T-helper 22 cell (primary cell): ENCODE data around the gene DIAPH3.

Experiments used
- DNase-seq: peaks from one replicate; pipeline ENCODE4 v3.0.0-alpha.2; 2020; ENCODE audit warnings: low read depth

The DIAPH3 gene

DNA sequence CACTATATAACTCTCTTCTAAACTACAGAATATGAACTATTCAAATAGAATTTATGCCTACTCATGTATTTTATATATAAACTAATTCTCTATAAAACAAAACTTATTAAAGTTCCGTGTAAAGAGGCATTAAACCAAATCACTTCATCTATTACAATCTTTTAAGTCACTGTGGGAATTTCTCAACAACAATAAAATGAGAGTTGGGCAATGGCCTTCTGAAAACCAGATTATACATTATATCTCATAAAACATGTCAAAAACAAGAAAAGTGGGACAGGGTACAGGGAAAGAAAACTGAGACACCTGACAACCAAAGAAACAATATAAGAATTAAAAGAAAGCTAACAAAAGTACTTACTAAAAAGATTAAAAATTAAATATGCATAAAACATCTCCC is 145.2 kb downstream of the DIAPH3 start:
- no peak for DNase-seq

DNA sequence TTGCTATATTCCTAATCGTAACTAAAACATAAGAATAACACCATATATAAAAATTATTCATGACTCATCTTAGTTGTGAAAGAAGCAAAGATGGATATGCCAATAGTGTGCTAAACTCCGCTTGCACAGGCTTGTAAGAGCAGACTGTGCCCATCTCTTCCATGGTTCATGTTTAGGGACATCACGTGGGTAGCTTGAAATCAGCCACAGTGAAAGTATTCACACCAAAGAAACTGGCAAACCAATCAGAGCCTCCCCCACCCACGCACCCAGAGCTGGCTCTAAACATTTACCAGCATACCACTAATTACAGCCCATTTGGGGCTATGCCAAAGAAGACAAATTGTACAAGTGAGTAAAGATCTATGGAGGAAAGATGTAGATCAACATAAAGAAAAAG is 147.5 kb downstream of the DIAPH3 start:
- DNase-seq = no peak

DNA sequence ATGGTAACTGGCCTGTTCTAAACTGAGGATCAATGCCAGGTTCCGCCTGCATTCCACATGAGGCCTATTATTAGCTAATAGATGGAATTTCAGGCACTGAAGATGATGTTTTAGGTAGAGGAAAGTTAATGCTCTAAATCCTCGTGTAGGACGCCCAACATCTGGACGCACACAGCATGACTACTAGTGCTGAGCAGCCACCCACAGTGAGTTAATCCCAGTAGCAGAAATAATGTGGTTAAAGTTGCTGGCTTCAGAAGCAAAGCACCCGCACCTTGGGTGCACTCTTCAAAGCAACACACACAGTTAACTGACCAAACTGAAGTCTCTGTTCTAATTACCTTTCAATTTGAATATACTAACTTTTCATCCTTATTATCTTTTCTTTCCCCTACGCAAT is 150.6 kb downstream of the DIAPH3 start:
- no peak for DNase-seq

DNA sequence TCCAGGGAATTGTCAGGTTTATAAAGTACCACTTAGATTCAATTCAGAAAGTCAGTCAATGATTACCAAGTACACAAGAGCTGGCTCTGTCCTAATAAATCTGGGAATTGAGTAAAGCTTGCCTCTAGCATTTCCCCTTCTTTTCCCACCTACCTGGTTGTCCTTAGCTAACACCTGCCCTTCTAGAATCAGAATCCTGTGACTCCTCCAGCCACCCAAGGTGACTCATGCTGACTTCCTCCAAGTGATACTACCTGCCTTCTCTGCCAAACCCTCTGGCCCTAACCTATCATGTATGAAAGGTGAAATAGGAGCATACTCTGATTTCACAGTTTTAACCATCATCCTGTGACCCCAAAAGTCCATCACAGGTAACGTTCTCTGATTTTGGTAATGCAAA is 151.2 kb downstream of the DIAPH3 start:
- no peak for DNase-seq

DNA sequence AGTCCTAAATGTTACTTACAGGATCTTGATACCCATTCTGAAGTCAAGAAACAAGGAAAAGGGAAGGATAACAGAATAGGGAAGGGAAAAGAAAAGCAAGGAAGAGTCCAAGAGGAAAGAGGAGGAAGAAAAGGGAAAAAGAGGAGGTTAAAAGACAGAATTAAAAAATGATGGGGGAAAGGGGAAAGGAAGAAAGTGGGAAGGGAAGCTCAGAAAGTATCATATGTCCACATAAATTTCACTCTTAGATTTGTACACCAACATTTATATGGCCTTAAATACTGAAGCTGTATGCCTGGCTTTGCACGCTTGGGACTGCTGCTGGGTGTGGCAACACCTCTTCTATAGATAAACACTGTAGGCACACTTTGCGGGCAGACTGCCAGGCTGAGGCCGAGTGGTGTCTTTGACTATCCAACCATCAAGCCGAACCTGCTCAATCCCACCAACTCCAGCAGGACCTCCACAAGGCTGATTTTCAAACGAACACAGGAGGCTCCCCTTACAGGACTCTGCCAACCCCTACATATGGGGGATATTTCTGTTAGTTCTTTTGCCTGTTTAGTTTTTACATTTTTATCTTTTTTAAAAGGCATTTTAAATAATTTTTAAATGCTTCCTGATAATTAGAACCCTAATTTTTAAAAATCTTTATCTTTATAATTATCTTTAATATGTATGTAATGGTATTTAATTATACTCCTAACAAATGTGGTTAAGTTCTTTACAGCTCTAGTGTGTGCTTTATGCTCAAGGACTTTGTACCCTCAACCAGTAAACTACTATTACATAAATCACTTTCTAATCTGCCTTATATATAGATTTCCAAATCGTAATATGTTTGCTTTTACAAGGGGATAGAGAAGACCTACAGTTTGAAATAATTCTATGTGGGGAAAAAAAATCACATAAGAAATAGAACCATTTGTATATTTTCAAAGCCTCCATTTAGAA is 154.2 kb downstream of the DIAPH3 start:
- DNase-seq = no peak

DNA sequence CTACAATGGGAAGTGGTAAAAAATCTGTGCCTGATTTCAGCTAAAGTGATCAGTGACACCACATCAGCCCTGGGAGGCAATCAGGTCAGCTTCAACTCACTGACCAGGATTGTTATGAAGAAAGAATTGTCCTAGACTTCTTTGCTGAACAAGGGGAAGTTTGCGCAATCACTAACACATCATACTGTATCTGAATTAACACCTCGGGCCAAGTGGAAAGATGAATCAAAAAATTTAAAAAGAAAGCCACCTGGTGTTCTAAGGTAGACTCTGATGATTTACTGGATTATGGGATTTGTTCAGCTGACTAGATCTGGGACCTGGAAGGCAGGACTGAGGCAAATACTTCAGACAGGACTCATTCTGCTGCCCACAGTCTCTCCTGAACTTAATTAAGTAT is 161.8 kb downstream of the DIAPH3 start:
- no peak for DNase-seq

DNA sequence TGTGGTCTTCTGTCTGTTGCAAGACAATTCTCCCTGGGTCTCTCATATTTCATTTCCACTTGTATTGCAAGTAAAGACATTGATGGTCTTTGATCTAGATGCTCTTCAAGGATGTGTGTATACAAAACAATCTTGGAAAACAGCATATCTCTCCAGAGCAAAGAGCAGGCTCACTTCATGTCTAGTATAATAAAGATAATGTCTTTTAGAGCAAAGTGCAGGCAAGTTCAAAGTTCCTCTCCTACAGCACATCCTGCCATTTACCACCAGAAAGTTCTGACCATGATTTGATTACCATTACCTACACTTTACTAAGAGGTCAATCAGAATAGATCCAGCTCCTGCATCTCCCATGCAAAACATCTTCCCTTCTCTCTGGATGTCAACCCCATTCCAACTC is 162.8 kb downstream of the DIAPH3 start:
- no peak for DNase-seq

DNA sequence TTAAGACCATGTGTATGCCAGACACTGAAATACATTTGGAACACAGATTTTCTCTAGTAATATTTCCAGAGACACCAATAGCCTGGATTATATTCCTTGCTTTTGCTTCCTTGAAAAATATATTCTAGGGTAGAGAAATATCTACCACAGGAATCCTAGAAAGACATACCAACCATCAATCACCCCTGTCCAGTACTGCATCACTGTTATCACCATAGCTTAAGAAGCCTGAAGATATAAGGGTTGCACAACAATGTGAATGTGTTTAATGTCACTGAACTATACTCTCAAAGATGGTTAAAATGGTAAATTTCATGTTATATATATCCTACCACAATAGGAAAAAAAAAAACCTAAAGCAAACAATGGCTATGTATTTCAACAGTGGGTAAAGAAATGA is 163.6 kb downstream of the DIAPH3 start:
- no peak for DNase-seq

DNA sequence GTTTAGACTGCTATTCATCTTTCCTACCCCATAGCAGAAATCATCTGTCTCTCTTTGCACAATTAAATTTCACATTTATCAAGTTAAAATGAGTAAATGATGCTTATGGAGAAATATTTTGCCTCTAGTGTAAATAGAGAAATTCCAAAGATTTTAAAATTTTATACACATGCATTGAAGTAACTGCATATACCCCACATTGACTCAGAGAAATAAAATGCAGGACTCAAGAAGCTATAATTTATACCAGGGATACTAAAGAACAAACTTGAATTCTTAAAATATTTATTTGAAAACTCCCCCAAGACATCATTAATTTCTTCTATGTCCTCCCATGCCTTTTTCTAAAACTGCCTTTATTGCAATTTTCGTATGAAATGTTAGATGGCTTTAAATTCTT is 165.8 kb downstream of the DIAPH3 start:
- no peak for DNase-seq

DNA sequence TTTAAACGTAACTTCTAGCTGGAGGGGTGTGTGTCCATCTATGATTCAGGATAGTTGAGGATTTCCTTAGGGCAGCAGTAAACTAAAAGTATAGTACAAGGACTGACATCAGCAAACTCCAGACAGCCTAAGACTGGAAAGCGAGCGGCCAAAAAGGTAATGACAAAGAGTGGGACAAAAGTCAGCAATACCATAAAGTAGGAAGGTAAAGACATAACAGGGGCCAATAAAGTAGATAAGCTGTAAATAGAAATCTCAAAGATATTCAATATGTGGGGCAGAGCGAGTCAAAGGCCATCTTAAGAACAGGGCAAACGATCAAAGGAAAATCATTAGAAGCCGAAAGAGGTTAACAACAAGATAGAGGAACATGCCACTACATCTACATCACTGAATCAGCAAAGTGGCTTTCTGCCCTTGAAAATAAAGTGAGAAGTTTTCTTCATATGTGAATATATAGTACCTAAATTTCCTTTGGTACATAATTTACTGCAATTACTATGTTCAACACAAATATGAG is 167.2 kb downstream of the DIAPH3 start:
- DNase-seq = no peak

DNA sequence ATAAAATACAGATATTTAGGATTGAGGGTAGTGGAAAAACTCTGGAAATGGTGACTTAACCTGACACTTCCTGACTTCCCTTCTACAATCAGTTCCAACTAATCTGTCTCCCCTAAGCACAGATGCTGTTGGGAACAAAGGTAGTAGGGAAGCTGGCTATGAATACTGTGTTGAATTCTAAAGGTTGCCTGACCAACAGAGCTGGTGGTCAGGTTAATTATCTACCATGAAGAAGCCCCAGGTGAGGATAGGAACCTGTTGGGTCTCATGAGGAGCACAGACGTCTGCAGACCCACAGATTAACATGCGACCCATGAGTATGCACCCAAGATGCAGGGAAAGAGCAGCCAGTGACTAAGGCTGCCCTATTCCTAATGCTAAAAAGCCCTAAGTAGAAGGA is 172.3 kb downstream of the DIAPH3 start:
- no peak for DNase-seq

DNA sequence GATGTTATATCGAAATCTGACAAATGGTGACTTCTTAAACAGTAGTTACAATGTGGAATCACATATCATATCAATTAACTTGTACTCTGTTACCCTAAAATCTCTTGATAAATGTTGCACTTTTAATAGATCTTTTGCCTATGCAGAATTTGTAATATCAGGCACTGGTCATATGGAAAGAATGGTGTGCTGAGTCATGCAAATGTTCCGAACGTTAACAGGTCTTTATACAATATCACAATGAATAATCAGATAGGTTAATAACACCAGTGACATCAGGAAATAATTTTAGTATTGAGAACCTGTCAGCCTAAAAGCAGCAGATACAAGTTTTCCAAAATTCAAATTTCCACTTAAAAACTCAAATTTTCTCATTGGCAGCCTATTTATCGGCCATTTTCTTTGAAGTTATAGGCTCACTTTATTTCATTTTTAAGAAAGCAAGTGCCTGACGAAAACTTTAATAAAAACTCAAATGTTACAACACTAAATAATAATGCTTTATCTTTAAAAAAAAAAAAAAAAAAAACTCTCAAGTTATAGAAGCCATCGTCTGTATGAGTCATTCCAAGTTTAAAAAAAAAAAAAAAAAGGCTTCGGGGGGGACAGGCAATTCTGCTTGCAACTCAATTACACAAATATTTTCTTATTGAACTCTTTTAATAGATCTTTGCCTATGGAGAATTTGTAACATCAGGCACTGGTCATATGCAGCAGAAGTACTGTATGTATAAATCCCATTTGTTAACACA is 180.9 kb downstream of the DIAPH3 start:
- no peak for DNase-seq

DNA sequence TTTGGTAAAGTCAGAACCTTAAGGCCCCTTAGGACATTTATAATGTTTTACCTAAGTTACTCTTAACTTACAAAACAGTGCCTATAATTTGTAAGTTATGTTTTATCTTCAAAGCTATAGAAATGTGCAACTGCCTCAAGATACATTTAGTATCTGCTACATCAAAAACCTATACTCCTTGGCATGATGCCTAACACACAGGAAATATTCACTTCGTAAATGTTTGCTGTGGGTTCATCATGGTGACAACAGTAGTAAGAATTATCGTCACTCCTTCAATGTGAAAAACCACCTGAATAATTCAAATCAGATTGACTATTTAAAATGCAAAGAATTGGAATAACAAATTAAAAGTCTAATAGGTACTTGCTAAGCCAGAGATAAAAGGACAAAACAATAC is 184.1 kb downstream of the DIAPH3 start:
- DNase-seq = no peak

DNA sequence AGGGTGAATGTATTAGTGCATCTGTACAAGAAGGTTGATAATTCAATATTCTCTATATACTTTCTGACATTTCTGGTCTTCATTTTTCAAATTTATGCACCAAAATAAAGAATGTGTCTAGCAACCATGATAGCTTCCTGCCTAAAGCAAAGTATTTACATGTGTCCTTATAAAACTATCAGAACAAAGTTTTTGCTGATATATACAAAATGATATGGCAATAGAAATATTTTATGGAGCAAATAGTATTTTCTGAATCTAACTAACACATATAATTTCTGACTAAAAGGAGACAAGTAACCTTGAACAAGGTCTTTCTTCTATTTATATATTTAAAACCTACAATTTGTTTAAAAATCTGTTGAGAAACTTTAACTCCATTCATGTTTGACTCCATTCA is 184.9 kb downstream of the DIAPH3 start:
- DNase-seq = no peak

DNA sequence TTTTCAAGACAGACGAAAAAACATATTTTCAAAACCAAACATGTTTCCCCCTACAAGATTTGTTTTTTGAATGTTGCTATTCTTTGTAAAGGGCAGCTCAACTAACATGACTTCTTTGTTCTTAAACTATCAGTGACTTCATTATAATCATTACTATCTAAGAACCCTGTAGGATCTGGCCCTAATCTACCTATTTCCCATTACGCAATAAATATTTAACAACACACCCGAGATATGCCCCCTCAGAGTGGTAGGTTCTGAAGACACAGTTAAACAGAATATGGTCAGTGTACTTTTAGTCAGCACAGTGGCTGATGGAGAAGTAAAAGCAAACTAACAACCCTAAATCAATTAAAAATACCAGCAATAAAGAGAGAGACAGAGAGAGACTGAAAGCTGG is 186.9 kb downstream of the DIAPH3 start:
- DNase-seq = no peak

DNA sequence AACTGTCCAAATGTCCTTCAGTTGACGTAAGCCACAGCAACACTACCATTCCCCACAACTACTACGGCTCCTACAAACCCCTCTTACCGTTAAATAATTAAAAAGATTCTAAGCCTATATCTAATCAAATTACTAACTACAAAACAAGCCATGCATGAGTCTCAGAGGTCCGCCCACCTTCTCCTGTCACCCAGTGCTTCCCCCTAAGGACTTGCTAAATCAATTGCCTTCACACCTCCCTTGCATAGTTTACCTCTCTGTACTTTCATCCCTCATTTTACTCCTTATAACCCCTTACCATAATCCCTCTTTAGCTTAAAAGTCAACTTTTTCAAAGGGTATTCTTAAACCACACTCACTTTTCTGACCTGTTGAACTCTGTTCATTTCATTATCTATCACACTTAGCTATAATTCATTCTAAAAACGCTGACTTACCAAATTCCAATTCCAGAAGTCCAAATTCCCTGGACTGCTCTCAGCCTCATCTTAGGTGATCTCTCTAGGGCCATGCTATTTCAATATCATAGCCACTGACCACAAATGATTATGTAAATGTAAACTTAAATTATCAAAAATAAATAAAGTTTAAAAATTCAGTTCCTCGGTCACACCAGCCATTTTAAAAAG is 187.8 kb downstream of the DIAPH3 start:
- no peak for DNase-seq

DNA sequence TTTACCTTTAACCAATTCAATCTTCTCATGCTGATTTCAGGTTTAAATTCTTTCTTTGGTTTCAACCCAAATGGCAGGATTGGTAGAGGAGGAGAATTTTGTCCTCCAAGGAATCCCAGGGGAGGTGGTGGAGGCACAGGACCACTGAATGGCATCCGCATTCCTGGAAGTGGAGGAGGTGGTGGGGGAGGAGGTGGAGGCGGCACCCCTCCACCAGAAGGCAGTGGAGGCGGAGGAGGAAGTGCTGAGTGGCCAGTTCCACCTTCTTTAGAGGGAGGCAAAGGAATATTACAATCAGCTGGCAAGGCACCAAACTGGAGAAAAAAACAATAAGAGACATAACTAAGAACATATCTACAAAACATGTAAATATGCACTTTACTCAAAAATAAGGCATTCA is 192.9 kb downstream of the DIAPH3 start:
- DNase-seq = no peak

DNA sequence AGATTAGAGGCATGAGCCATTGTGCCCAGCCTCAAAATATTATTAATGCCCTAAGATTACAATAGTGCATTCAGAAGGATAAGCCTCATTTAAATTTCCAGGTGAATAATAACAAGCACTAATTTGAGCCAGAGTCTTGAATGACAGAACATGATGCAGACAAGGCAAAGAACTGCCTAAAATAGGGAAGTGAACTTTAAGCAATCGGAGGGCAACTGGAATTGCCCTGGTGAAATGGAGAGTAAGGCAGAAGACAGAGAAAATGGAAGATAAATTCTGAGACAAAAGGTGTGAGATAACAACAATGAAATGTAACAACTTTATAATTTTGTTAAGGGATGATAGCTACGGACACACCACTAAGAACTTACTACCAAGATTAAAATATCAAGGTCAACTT is 199.9 kb downstream of the DIAPH3 start:
- DNase-seq = no peak

DNA sequence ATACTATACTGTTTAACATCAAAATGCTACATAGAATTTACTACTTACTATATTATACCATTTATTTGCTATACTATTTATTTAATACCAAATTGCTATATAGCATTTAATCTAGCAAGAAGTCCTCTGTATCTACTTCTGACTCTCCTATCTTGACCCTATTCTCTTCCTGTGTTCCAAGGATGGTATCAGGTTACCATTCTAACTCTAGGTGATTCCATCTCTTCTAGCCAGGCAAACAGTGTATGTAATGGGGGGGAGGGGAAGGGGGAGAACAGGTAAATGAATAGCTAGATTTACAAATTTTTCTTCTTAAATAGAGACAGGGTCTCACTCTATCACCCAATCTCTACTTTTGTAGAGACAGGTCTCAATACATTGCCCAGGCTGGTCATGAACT is 200.3 kb downstream of the DIAPH3 start:
- no peak for DNase-seq

DNA sequence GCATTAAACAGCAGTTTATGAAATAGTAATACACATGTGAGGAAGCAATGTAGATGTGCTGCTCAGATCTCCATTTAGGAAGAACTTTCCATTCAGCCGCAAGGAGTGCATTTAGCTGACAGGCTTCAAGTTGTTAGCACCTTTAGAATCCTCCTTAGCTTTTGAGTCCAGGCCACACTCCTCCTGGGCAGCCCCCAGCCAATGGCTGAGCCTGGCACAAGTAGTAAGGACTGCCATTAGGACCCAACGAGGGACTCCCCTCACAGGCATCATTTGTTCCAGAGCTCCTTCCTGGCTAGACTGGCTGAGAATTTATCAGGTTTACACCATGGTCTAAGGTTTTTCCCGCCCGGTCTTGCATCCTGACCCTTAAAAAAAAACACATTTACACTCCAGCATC is 201.4 kb downstream of the DIAPH3 start:
- no peak for DNase-seq

DNA sequence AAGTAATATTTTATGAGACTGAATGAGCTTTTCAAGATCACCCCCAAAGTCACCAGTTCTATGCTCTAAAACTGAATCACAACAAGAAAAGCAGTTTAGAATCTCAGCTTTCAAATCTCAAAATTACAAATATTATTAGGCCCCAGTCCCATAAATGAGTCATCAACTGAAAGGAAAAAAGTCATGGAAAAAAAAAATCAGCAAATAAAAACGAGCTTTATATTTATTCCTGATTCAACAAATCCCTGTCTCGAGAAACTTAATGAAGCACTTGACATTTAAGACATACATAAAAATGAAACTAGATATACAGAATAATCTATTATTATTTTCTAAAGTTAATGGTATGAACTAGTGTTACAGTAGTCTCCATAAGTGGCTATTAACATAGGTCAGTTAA is 203.0 kb downstream of the DIAPH3 start:
- DNase-seq = no peak

DNA sequence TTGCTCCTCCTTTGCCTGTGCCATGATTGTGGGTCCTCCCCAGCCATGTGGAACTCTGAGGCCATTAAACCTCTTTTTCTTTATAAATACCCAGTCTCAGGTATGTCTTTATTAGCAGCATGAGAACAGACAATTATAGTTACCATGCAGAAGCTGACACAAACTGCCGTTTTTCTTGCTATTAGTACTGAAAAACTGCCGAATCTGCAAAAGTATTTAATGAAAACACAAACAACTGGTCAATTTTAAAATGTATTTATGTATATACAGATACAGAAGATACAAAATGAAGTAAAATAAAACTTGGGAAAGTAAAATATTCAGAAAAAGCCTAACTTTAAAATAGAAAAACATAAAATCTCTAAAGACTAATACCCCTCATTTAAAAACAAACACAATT is 206.3 kb downstream of the DIAPH3 start:
- no peak for DNase-seq

DNA sequence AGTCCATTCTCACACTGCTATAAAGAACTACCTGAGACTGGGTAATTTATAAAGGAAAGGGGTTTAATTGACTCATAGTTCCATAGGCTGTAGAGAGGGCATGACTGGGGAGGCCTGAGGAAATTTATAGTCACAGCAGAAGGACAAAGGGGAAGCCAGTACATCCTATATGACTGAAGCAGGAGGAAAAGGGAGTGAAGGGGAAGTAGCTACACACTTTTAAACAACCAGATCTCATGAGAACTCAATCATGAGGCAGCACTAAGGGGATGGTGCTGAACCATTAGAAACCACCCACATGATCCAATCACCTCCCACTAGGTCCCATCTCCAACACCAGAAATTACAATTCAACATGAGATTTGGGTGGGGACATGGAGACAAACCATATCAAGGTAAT is 209.1 kb downstream of the DIAPH3 start:
- no peak for DNase-seq
